ENCODE results near the gene PMFBP1.

PMFBP1 gene

GRCh38 chr16:72101195-72101594 lies 70.8 kb downstream of the PMFBP1 start:
- TF ChIP-seq CTCF (IDR thresholded peaks at IDR 0.05; ENCODE audit: control extremely low read depth, extremely low read depth, low read depth, missing control alignments) = no peak
- ChIA-PET CTCF (no interaction called here), POLR2A (no interaction called here)
- DNase-seq (ENCODE audit: extremely low spot score) = no peak

- POLR2A ChIA-PET = no interaction called here
- CTCF ChIA-PET = interaction anchor here (0.7 to 1.8 kb wide), 5 partner anchors 9 to 32 kb away, joined by 3 to 15 read pairs (median 3); no protein-coding TSS in a partner anchor
- peak; percentile 66 for DNase-seq (ENCODE audit: extremely low spot score)
- peak; percentile 53 for TF ChIP-seq CTCF (IDR thresholded peaks at IDR 0.05; ENCODE audit: control extremely low read depth, extremely low read depth, low read depth, missing control alignments)
Observed at GRCh38 chr16:72099377-72099818, 72.6 kb downstream of the PMFBP1 start.

GRCh38 chr16:72098936-72099335 lies 73.0 kb downstream of the PMFBP1 start:
- TF ChIP-seq CTCF (IDR thresholded peaks at IDR 0.05; ENCODE audit: control extremely low read depth, extremely low read depth, low read depth, missing control alignments) = no peak
- CTCF ChIA-PET = interaction anchor here (0.7 to 2.2 kb wide), 5 partner anchors 12 to 32 kb away, joined by 3 to 15 read pairs (median 6); no protein-coding TSS in a partner anchor
- POLR2A ChIA-PET = no interaction called here
- no peak for DNase-seq (ENCODE audit: extremely low spot score)

GRCh38 chr16:72094266-72094610 lies 77.7 kb downstream of the PMFBP1 start:
- ChIA-PET POLR2A (interaction anchor here (1.3 kb wide), 1 partner anchor 9 kb away, joined by 3 read pairs; no protein-coding TSS in a partner anchor), CTCF (interaction anchor here (1.2 to 2.4 kb wide), 4 partner anchors 8 to 56 kb away, joined by 3 to 9 read pairs (median 6); no protein-coding TSS in a partner anchor)
- no peak for DNase-seq (ENCODE audit: extremely low spot score)
- TF ChIP-seq CTCF (IDR thresholded peaks at IDR 0.05; ENCODE audit: control extremely low read depth, extremely low read depth, low read depth, missing control alignments) = no peak

- no peak for TF ChIP-seq CTCF (IDR thresholded peaks at IDR 0.05; ENCODE audit: control extremely low read depth, extremely low read depth, low read depth, missing control alignments)
- DNase-seq (ENCODE audit: extremely low spot score) = peak; percentile 97
- CTCF ChIA-PET = interaction anchor here (0.6 to 2.4 kb wide), 6 partner anchors 14 to 739 kb away, joined by 3 to 9 read pairs (median 4); no protein-coding TSS in a partner anchor
- POLR2A ChIA-PET = interaction anchor here (0.7 to 1.3 kb wide), 4 partner anchors 9 to 199 kb away, joined by 3 to 6 read pairs (median 4); no protein-coding TSS in a partner anchor
Observed at GRCh38 chr16:72093448-72094265, 78.3 kb downstream of the PMFBP1 start, which contains the start of the genes DHX38 and TXNL4B. Gene DHX38, plus strand, starts transcription at chr16:72093847. Its CDS starts 2,311 bp downstream, at chr16:72096158. Gene TXNL4B, minus strand, starts transcription at chr16:72093620. Its CDS starts 2,871 bp downstream, at chr16:72090749.

GRCh38 chr16:72092832-72093447 lies 79.0 kb downstream of the PMFBP1 start:
- no peak for DNase-seq (ENCODE audit: extremely low spot score)
- no peak for TF ChIP-seq CTCF (IDR thresholded peaks at IDR 0.05; ENCODE audit: control extremely low read depth, extremely low read depth, low read depth, missing control alignments)
- CTCF ChIA-PET = interaction anchor here (1.0 to 2.4 kb wide), 5 partner anchors 13 to 739 kb away, joined by 3 to 9 read pairs (median 5); no protein-coding TSS in a partner anchor
- POLR2A ChIA-PET = interaction anchor here (0.8 to 1.3 kb wide), 3 partner anchors 8 to 21 kb away, joined by 3 to 6 read pairs (median 3); no protein-coding TSS in a partner anchor

All from GM10248 (cell line).